ENCODE results near the gene CEP85L.

Gene CEP85L

GRCh38 chr6:118494091-118494490 lies 157.3 kb downstream of the CEP85L start:
- no peak overlapping the region for H3K27ac ChIP-seq
- no peak for TF ChIP-seq Cebpa-rat (IDR thresholded peaks at IDR 0.05)
- H3K4me2 ChIP-seq, result no peak overlapping the region
- peaks cover 0 to 8% (median 0%) of the 10 kb centered on the region in 10 experiments; a peak in 1 of 20 replicates for H3K4me1 ChIP-seq
- no peak overlapping the region for H3K9ac ChIP-seq
- H4K20me1 ChIP-seq, result peaks cover 0 to 20% (median 0%) of the 10 kb centered on the region in 11 experiments; a peak in 2 of 22 replicates
- no peak overlapping the region for H3K4me3 ChIP-seq
- peaks cover 7 to 83% (median 12%) of the 10 kb centered on the region in 11 experiments; a peak in 18 of 22 replicates for H3K36me3 ChIP-seq
- no peaks in the 10 kb centered on the region for H3K27me3 ChIP-seq
- peaks cover 7 to 27% (median 13%) of the 10 kb centered on the region in 11 experiments for H3K9me3 ChIP-seq (replicated peaks in 1 of 11)

DNA sequence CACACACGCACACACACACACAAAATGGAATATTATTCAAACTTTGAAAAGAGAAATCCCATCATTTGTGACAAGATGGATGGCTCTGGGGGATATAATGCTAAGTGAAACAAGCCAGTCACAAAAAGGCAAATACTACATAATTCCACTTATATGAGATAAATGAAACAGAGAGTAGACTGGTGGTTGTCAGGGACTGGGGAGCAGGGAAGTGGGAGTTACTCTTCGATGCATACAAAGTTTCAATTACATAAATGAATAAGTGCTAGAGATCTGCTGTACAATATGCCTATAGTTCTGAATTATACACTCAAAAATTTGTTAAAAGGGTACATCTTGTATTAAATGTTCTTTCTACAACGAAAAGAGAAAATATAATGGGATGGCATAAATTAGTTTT lies 161.4 kb downstream of the CEP85L start:
- peaks cover 0 to 17% (median 0%) of the 10 kb centered on the region in 11 experiments; a peak in 2 of 22 replicates for H4K20me1 ChIP-seq

DNA sequence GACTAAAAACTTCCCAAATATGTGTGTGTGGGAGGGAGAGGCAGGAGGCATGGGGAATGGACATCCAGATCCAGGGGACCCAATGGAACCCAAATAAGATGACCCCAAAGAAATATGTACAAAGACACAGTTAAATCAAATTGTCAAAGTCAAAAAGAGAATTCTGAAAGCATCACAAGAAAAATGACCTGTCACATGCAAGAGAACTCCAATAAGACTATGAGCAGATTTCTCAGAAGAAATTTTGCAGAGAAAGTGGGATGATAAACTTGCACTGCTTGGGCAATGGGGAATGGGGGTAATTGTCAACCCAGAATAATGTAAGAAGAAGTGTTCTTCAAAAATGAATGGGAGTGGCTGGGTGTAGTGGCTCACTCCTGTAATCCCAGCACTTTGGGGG lies 162.8 kb downstream of the CEP85L start:
- TF ChIP-seq Cebpa-rat (IDR thresholded peaks at IDR 0.05), result no peak
- H3K4me3 ChIP-seq, result no peak overlapping the region
- H3K27ac ChIP-seq, result no peak overlapping the region
- H3K4me2 ChIP-seq, result no peak overlapping the region
- H3K36me3 ChIP-seq, result peaks cover 24 to 75% (median 37%) of the 10 kb centered on the region in 11 experiments; a peak in 20 of 22 replicates
- H3K27me3 ChIP-seq, result no peaks in the 10 kb centered on the region
- H3K4me1 ChIP-seq, result peaks cover 0 to 11% (median 0%) of the 10 kb centered on the region in 10 experiments; a peak in 2 of 20 replicates
- H3K9ac ChIP-seq, result no peak overlapping the region
- peaks cover 0 to 9% (median 0%) of the 10 kb centered on the region in 11 experiments; a peak in 2 of 22 replicates for H4K20me1 ChIP-seq
- H3K9me3 ChIP-seq (replicated peaks in 1 of 11), result peaks cover 23 to 34% (median 30%) of the 10 kb centered on the region in 11 experiments

More for the DNA sequence above, 161.4 kb downstream of the CEP85L start:
- Histone ChIP-seq H3K9me3 (replicated peaks in 1 of 11) (peaks cover 23 to 34% (median 30%) of the 10 kb centered on the region in 11 experiments), H3K27ac (no peak overlapping the region), H3K4me1 (peaks cover 0 to 11% (median 0%) of the 10 kb centered on the region in 10 experiments; a peak in 2 of 20 replicates), H3K27me3 (no peaks in the 10 kb centered on the region), H3K4me3 (no peak overlapping the region), H3K36me3 (peaks cover 24 to 83% (median 37%) of the 10 kb centered on the region in 11 experiments; a peak in 21 of 22 replicates), H3K4me2 (no peak overlapping the region), H3K9ac (no peak overlapping the region)
- TF ChIP-seq Cebpa-rat (IDR thresholded peaks at IDR 0.05), result no peak

- no peak overlapping the region for H3K27ac ChIP-seq
- peaks cover 22 to 80% (median 31%) of the 10 kb centered on the region in 11 experiments; a peak in 20 of 22 replicates for H3K36me3 ChIP-seq
- peak in 2 of 11 experiments; percentile 45 to 54; a peak in 2 of 22 replicates for TF ChIP-seq Cebpa-rat (IDR thresholded peaks at IDR 0.05)
- H3K27me3 ChIP-seq, result no peaks in the 10 kb centered on the region
- no peaks in the 10 kb centered on the region for H4K20me1 ChIP-seq
- H3K4me3 ChIP-seq, result no peak overlapping the region
- no peak overlapping the region for H3K9ac ChIP-seq
- H3K4me1 ChIP-seq, result peaks cover 0 to 11% (median 0%) of the 10 kb centered on the region in 10 experiments; a peak in 2 of 20 replicates
- H3K4me2 ChIP-seq, result no peak overlapping the region
- H3K9me3 ChIP-seq (replicated peaks in 1 of 11), result peaks cover 23 to 34% (median 30%) of the 10 kb centered on the region in 11 experiments
These were observed 165.5 kb downstream of the CEP85L start for GRCh38 chr6:118485601-118486550.

DNA sequence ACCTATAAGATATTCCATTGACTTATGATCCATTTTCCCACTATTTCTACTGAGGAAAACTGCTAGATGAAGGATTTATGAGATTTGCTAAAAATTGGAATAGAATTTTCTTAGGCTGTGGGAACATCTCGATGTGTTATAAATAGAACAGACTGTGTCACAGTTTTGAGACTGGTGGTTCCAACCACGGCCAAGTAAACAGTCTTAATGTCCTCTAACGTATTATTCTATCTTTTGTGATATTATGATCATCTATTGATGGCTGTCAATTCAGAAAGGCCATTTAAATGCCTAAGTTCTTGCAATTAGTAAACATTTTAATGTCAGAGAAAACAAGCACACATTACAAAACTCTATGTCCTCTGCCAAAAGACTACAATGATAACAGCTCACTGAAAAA lies 174.8 kb downstream of the CEP85L start:
- H3K4me3 ChIP-seq, result no peak overlapping the region
- H3K36me3 ChIP-seq, result peaks cover 0 to 73% (median 0%) of the 10 kb centered on the region in 11 experiments; a peak in 4 of 22 replicates
- H3K27me3 ChIP-seq, result no peaks in the 10 kb centered on the region
- no peak overlapping the region for H3K27ac ChIP-seq
- peaks cover 0 to 7% (median 0%) of the 10 kb centered on the region in 11 experiments; a peak in 2 of 22 replicates for H4K20me1 ChIP-seq
- no peak overlapping the region for H3K9ac ChIP-seq
- TF ChIP-seq Cebpa-rat (IDR thresholded peaks at IDR 0.05), result no peak
- H3K9me3 ChIP-seq (replicated peaks in 1 of 11), result no peaks in the 10 kb centered on the region
- H3K4me2 ChIP-seq, result no peak overlapping the region
- no peaks in the 10 kb centered on the region for H3K4me1 ChIP-seq

- H3K4me3 ChIP-seq, result no peak overlapping the region
- H3K9me3 ChIP-seq (replicated peaks in 1 of 11), result no peaks in the 10 kb centered on the region
- H3K27ac ChIP-seq, result no peak overlapping the region
- H4K20me1 ChIP-seq, result peaks cover 0 to 7% (median 0%) of the 10 kb centered on the region in 11 experiments; a peak in 2 of 22 replicates
- H3K4me1 ChIP-seq, result no peaks in the 10 kb centered on the region
- H3K27me3 ChIP-seq, result no peaks in the 10 kb centered on the region
- H3K4me2 ChIP-seq, result no peak overlapping the region
- H3K36me3 ChIP-seq, result peaks cover 0 to 67% (median 5%) of the 10 kb centered on the region in 11 experiments; a peak in 10 of 22 replicates
- H3K9ac ChIP-seq, result no peak overlapping the region
- no peak for TF ChIP-seq Cebpa-rat (IDR thresholded peaks at IDR 0.05)
These were observed 178.1 kb downstream of the CEP85L start for GRCh38 chr6:118473266-118473665.

- Histone ChIP-seq H3K4me3 (no peak overlapping the region), H3K27ac (no peak overlapping the region), H3K36me3 (peaks cover 4 to 74% (median 11%) of the 10 kb centered on the region in 11 experiments; a peak in 11 of 22 replicates)
These were observed 181.9 kb downstream of the CEP85L start for GRCh38 chr6:118469468-118469867.

GRCh38 chr6:118468682-118469465 lies 182.5 kb downstream of the CEP85L start:
- no peaks in the 10 kb centered on the region for H3K9me3 ChIP-seq (replicated peaks in 1 of 11)
- no peaks in the 10 kb centered on the region for H3K4me1 ChIP-seq
- no peak overlapping the region for H3K4me2 ChIP-seq
- no peaks in the 10 kb centered on the region for H3K27me3 ChIP-seq
- H3K4me3 ChIP-seq, result no peak overlapping the region
- H3K9ac ChIP-seq, result no peak overlapping the region
- peaks cover 4 to 73% (median 11%) of the 10 kb centered on the region in 11 experiments; a peak in 11 of 22 replicates for H3K36me3 ChIP-seq
- TF ChIP-seq Cebpa-rat (IDR thresholded peaks at IDR 0.05), result no peak
- H3K27ac ChIP-seq, result no peak overlapping the region
- H4K20me1 ChIP-seq, result no peaks in the 10 kb centered on the region; a peak in 2 of 22 replicates

More at GRCh38 chr6:118469468-118469867, 181.9 kb downstream of the CEP85L start:
- Histone ChIP-seq H3K9me3 (replicated peaks in 1 of 11) (no peaks in the 10 kb centered on the region), H4K20me1 (peaks cover 0 to 2% (median 0%) of the 10 kb centered on the region in 11 experiments; a peak in 2 of 22 replicates), H3K4me1 (no peaks in the 10 kb centered on the region), H3K9ac (no peak overlapping the region), H3K27me3 (no peaks in the 10 kb centered on the region), H3K4me2 (no peak overlapping the region)
- TF ChIP-seq Cebpa-rat (IDR thresholded peaks at IDR 0.05), result no peak

Measured in BLaER1 treated with 17β-estradiol and CSF1 and Interleukin-3, amounts not matched to agents 10 nM and 100 nM (cell line).